Hepatocyte (in vitro differentiated cells): Measurements from ENCODE around the gene ATP2B3. TPM values are rescaled to one million over a fixed set of nuclear protein-coding genes. Genes with fewer than 3 reads are reported as not detected.

Experiments
- DNase-seq: peaks from one replicate; pipeline ENCODE4 v3.0.0-alpha.2; 2016; ENCODE audit warnings: low spot score
- H2AFZ ChIP-seq: fragments of 200-600 bp; sonication (generic); 2 replicates; pipeline ENCODE4 v1.6.0; 2016; ENCODE audit warnings: antibody characterized with exemption, mild to moderate bottlenecking
- H3K27ac ChIP-seq: fragments of 200-600 bp; sonication (generic); 2 replicates; pipeline ENCODE4 v1.5.1; 2016; ENCODE audit warnings: mild to moderate bottlenecking
- H3K27me3 ChIP-seq: fragments of 200-600 bp; sonication (generic); 2 replicates; pipeline ENCODE4 v1.6.1; 2016
- H3K36me3 ChIP-seq: fragments of 200-600 bp; sonication (generic); replicated peaks from 2 replicates; pipeline ENCODE4 v1.5.1; 2016; ENCODE audit warnings: low read depth; ENCODE audit not compliant: insufficient read depth
- H3K4me1 ChIP-seq: fragments of 200-600 bp; sonication (generic); 2 replicates; pipeline ENCODE4 v1.5.1; 2016; ENCODE audit warnings: mild to moderate bottlenecking, moderate library complexity; ENCODE audit not compliant: insufficient read depth
- H3K4me2 ChIP-seq: fragments of 200-600 bp; sonication (generic); 2 replicates; pipeline ENCODE4 v1.6.0; 2016
- H3K4me3 ChIP-seq: fragments of 200-600 bp; sonication (generic); 2 replicates; pipeline ENCODE4 v1.5.1; 2016; ENCODE audit warnings: mild to moderate bottlenecking
- H3K79me2 ChIP-seq: fragments of 200-600 bp; sonication (generic); 2 replicates; pipeline ENCODE4 v1.6.0; 2017; ENCODE audit warnings: mild to moderate bottlenecking
- H3K9me2 ChIP-seq: fragments of 200-600 bp; sonication (generic); replicated peaks from 2 replicates; pipeline ENCODE4 v1.6.0; 2017; ENCODE audit warnings: mild to moderate bottlenecking; ENCODE audit not compliant: insufficient read depth
- H3K9me3 ChIP-seq: fragments of 200-600 bp; sonication (generic); 2 replicates; pipeline ENCODE4 v1.5.1; 2016; ENCODE audit warnings: low read depth, mild to moderate bottlenecking
- H4K20me1 ChIP-seq: fragments of 200-600 bp; sonication (generic); 2 replicates; pipeline ENCODE4 v1.6.0; 2016; ENCODE audit warnings: mild to moderate bottlenecking; ENCODE audit not compliant: insufficient read depth, poor library complexity, severe bottlenecking
- EZH2 ChIP-seq: fragments of 200-600 bp; sonication (generic); IDR thresholded peaks from 2 replicates; pipeline ENCODE4 v1.6.1; 2016; ENCODE audit warnings: antibody characterized with exemption, mild to moderate bottlenecking, borderline replicate concordance
- EZH2phosphoT487 ChIP-seq: fragments of 200-600 bp; sonication (generic); IDR thresholded peaks from one replicate; pipeline ENCODE4 v1.6.1; 2018; ENCODE audit warnings: antibody characterized with exemption, mild to moderate bottlenecking, low read depth, moderate library complexity; ENCODE audit not compliant: unreplicated experiment, severe bottlenecking
- WGBS: methylation state at CpG from one replicate; pipeline ENCODE4 v1.1.6; 2016; ENCODE audit warnings: low lambda C conversion rate; ENCODE audit errors: missing lambda C conversion rate; 5-methylcytosine and 5-hydroxymethylcytosine counted together
- polyA plus RNA-seq: library from polyadenylated mRNA; unstranded; fragments of >200 nt; fragmentation: Nextera tagmentation; extraction: Ambion mirVana; gene quantifications from 2 replicates; pipeline ENCODE4 v1.2.1, GENCODE V29; 2016
- total RNA-seq: library from RNA; depleted of rRNA; stranded (reverse); fragments of >200 nt; gene quantifications from 2 replicates; pipeline ENCODE4 v1.2.3, GENCODE V29; 2014
- TF ChIP-seq, protein P1 (sequence below): fragments of 200-600 bp; sonication (generic); IDR thresholded peaks from 2 replicates; pipeline ENCODE4 v1.5.1; 2016; ENCODE audit warnings: antibody characterized with exemption, mild to moderate bottlenecking; ENCODE audit not compliant: poor library complexity

ATP2B3 gene
- total and polyA plus RNA-seq, 2 experiments from 2014 or later: 0.07 TPM; not detected in 1

DNA sequence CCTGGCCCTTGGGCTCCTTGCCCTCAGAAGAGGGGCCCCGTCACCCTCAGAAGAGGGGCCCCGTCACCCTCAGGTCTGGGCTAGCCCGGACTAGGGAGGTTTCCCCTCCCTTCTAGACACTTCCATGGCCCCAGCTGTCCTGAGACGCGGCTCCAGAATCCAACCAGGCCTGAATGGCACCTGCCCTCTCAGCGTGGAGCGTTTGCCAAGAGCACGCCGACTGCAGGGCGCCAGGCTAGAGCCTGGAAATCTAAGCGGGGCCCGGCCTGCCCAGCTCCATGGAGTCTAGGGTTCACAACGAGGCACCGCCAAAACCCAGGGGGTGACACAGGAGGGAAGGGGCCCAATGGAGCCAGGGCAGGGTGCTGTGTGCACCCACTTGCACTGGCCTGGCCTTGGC lies 7.8 kb upstream of the ATP2B3 start:
- Histone ChIP-seq H3K9me3 (no peaks in the 10 kb centered on the region), H3K4me3 (no peak overlapping the region), H3K36me3 (no peaks in the 10 kb centered on the region), H3K27ac (no peak overlapping the region), H4K20me1 (no peaks in the 10 kb centered on the region), H3K27me3 (no peaks in the 10 kb centered on the region), H3K4me2 (no peak overlapping the region), H3K9me2 (no peaks in the 10 kb centered on the region), H3K4me1 (no peaks in the 10 kb centered on the region), H2AFZ (no peak overlapping the region), H3K79me2 (no peaks in the 10 kb centered on the region)
- TF ChIP-seq EZH2phosphoT487: no peak
- no peak for TF ChIP-seq EZH2
- TF ChIP-seq, protein P1, sequence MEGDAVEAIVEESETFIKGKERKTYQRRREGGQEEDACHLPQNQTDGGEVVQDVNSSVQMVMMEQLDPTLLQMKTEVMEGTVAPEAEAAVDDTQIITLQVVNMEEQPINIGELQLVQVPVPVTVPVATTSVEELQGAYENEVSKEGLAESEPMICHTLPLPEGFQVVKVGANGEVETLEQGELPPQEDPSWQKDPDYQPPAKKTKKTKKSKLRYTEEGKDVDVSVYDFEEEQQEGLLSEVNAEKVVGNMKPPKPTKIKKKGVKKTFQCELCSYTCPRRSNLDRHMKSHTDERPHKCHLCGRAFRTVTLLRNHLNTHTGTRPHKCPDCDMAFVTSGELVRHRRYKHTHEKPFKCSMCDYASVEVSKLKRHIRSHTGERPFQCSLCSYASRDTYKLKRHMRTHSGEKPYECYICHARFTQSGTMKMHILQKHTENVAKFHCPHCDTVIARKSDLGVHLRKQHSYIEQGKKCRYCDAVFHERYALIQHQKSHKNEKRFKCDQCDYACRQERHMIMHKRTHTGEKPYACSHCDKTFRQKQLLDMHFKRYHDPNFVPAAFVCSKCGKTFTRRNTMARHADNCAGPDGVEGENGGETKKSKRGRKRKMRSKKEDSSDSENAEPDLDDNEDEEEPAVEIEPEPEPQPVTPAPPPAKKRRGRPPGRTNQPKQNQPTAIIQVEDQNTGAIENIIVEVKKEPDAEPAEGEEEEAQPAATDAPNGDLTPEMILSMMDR: no peak
- WGBS: 90% methylated on average over 14 of the region's 14 CpGs
- no peak for DNase-seq

DNA sequence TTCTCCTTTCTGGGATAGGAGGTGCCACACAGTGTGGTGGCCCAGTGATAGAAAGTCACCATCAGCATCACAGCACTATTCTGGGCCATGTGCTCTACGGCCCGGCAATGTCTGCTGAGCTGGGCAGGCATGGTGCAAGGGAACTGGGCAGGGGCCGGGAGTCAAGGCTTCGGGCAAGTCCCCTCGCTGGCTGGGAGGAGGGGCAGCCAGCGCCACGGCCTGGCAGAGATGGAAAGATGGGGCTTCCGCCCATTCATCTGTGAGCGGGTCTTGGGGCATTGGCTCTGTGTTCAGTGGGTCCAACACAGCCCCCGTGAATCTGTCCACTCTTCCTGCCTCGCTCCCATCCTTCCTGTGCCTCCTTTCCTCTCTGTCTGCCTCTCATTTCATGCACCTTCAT lies 7.1 kb upstream of the ATP2B3 start:
- Histone ChIP-seq H3K27ac (no peak overlapping the region), H3K9me2 (no peaks in the 10 kb centered on the region), H3K79me2 (no peaks in the 10 kb centered on the region), H3K9me3 (no peaks in the 10 kb centered on the region), H3K4me1 (no peaks in the 10 kb centered on the region), H3K27me3 (no peaks in the 10 kb centered on the region), H2AFZ (no peak overlapping the region), H4K20me1 (no peaks in the 10 kb centered on the region), H3K4me3 (no peak overlapping the region), H3K36me3 (no peaks in the 10 kb centered on the region), H3K4me2 (no peak overlapping the region)
- DNase-seq: no peak
- TF ChIP-seq EZH2phosphoT487: no peak
- TF ChIP-seq, protein P1: no peak
- TF ChIP-seq EZH2: no peak
- WGBS: 72% methylated on average over 11 of the region's 11 CpGs

DNA sequence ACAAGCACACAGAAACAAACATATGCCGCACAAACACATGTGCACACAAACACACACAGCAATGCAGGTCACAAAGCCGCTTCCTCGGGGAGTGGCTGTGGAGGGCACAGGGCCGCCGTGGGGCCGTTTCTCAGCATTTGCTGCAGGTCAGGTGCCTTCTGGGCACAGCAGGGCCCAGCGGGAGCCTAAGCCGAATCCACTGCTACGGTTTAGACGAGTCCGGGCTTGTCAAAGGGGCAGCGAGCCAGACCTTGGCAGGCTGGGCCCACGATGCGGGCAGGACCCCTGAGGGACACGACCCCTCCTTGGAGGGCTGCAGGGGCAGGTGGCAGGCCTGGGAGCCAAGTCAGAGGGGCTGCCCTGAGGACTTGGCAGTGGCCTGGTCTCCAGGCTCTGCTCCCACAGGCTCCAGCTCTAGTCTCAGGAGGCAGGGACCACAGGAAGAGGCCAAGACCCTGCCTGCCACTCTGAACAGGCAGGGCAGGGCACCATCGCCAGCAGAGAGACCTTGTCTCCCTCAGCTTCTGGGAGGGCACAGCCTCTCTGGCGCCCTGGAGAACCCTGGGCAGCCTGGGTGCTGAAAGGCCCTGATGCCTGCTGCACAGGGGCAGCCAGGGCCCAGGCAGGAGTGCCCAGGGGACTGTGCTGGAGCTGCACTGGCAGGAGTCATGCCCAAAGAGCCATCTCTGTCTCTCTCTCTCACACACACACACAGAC lies 5.5 kb upstream of the ATP2B3 start:
- Histone ChIP-seq H3K4me1 (no peaks in the 10 kb centered on the region), H4K20me1 (no peaks in the 10 kb centered on the region), H3K27ac (no peak overlapping the region), H3K36me3 (no peaks in the 10 kb centered on the region), H2AFZ (no peak overlapping the region), H3K79me2 (no peaks in the 10 kb centered on the region), H3K27me3 (no peaks in the 10 kb centered on the region), H3K4me2 (no peak overlapping the region), H3K9me2 (no peaks in the 10 kb centered on the region), H3K9me3 (no peaks in the 10 kb centered on the region), H3K4me3 (no peak overlapping the region)
- WGBS: 83% methylated on average over 17 of the region's 17 CpGs
- no peak for DNase-seq
- TF ChIP-seq EZH2phosphoT487: no peak
- TF ChIP-seq, protein P1: no peak
- TF ChIP-seq EZH2: no peak
